ENCODE measurements around the gene ST3GAL2.

ST3GAL2 gene

DNA sequence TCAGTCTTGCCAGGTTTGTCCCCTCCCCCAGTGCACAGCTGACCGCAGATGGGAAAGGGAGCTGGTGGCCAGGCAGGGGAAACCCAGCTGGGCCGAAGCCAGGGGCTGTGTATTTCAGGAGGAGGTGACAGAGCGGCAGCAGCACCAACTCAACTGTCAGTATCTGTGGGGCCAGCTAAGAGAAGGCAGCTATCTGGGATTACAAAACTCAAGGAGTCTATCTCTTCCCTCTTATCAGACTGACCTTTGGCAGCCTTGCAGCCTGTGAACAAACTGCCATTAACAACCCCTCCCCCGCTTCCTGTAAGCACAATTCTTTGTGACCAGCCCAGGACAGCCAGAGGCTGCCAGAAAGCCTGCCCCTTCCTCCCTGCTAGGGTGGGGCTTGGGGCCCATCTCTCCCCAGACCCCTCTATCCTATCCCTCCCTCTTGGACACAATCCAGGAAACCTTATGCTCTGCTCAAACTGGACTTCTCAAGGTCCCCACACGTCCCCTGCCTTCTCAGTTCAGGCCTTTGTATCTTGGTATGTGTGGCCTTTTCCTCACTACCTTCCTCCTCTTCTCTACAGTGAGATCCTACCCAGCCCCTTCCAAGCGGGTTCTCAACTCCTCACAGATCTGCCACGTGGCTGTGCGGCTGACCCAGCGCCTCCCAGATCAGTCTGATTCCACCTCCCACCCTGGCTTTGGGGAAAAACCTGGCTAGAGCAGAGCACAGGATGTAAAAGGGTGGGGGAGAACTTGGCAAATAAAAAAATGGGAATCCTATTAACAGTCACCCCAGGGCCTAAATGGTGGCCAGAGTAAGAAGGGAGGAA is 10.5 kb downstream of the ST3GAL2 start:
- 0% methylated on average over 5 of the region's 9 CpGs for WGBS
- peak overlapping the region; percentile 96 for H2BK120ac ChIP-seq (ENCODE audit: low read depth, low read length)
- peaks cover 4 to 9% of the 10 kb centered on the region in 2 experiments for H3K36me3 ChIP-seq (ENCODE audit: control insufficient read depth in 1 of 2, insufficient read depth in 2 of 2, low read depth in 1 of 2, low read length in 2 of 2)
- no peak overlapping the region for H3K23ac ChIP-seq (ENCODE audit: low read length in 2 of 2)
- H2BK12ac ChIP-seq (ENCODE audit: low read length in 2 of 2), result peak overlapping the region; percentile 89 to 98
- H3K4me1 ChIP-seq (ENCODE audit: control insufficient read depth, insufficient read depth, low read depth, low read length), result peaks cover 45% of the 10 kb centered on the region
- H3K9me3 ChIP-seq (ENCODE audit: control insufficient read depth, low read length), result no peaks in the 10 kb centered on the region
- H2BK5ac ChIP-seq (ENCODE audit: low read depth, low read length, poor library complexity, severe bottlenecking), result peak overlapping the region; percentile 83
- peaks cover 11% of the 10 kb centered on the region for H3K79me1 ChIP-seq (replicated peaks; ENCODE audit: low read length, poor library complexity, severe bottlenecking)
- no peak overlapping the region for H3K14ac ChIP-seq (ENCODE audit: low read length in 2 of 2)
- H3K27me3 ChIP-seq (ENCODE audit: control insufficient read depth in 1 of 2, insufficient read depth in 1 of 2, low read length in 2 of 2), result no peaks in the 10 kb centered on the region
- peak; percentile 98 for DNase-seq
- peak overlapping the region in 1 of 2 experiments; percentile 48 for H3K4me3 ChIP-seq (ENCODE audit: insufficient read depth in 1 of 2, low read depth in 1 of 2, low read length in 2 of 2)
- H3K27ac ChIP-seq (ENCODE audit: low read length, poor library complexity, severe bottlenecking), result peak overlapping the region; percentile 95
- peak overlapping the region; percentile 90 to 98 for H3K4ac ChIP-seq (ENCODE audit: low read depth in 1 of 2, low read length in 2 of 2)
- peak overlapping the region; percentile 89 for H2BK15ac ChIP-seq (ENCODE audit: low read depth, poor library complexity, severe bottlenecking)
- peak overlapping the region; percentile 61 to 99 for H3K18ac ChIP-seq (ENCODE audit: low read depth in 1 of 2, low read length in 2 of 2)
- peak overlapping the region; percentile 99 for H4K8ac ChIP-seq (ENCODE audit: low read length)
- peak overlapping the region; percentile 100 for H4K91ac ChIP-seq (ENCODE audit: low read length)
- no peak overlapping the region for H2AFZ ChIP-seq (ENCODE audit: low read depth, low read length)
- H3K4me2 ChIP-seq (ENCODE audit: low read length, poor library complexity, severe bottlenecking), result peak overlapping the region; percentile 52
- peak overlapping the region; percentile 73 for H2AK5ac ChIP-seq (ENCODE audit: low read length, severe bottlenecking)
- peak overlapping the region; percentile 72 for H3K9ac ChIP-seq (ENCODE audit: low read length)

DNA sequence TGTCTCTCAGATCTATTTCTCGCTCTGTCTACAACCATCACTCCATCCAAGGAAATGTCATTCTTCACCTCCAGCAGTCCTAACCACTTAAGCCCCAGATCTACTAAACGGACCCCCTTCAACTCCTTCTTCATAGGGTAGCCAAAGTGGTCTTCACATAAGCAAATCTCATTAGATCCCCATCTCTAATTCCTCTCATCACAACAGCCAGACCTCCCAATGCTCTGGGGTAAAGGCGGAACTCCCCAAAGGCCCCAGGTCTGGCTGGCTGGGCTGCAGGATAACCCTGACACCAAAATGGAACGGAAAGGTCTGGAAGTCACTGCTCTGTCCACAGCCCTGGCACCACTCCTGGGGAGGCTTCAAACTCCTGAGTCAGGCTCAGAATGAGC is 11.1 kb downstream of the ST3GAL2 start:
- Histone ChIP-seq H3K27me3 (ENCODE audit: control insufficient read depth in 1 of 2, insufficient read depth in 1 of 2, low read length in 2 of 2) (no peaks in the 10 kb centered on the region), H3K4me1 (ENCODE audit: control insufficient read depth, insufficient read depth, low read depth, low read length) (peaks cover 44% of the 10 kb centered on the region), H2BK5ac (ENCODE audit: low read depth, low read length, poor library complexity, severe bottlenecking) (peak overlapping the region; percentile 68), H3K18ac (ENCODE audit: low read depth in 1 of 2, low read length in 2 of 2) (peak overlapping the region; percentile 58 to 99), H3K9me3 (ENCODE audit: control insufficient read depth, low read length) (no peaks in the 10 kb centered on the region), H4K8ac (ENCODE audit: low read length) (peak overlapping the region; percentile 90), H2AFZ (ENCODE audit: low read depth, low read length) (no peak overlapping the region), H3K4ac (ENCODE audit: low read depth in 1 of 2, low read length in 2 of 2) (peak overlapping the region; percentile 64 to 81), H3K23ac (ENCODE audit: low read length in 2 of 2) (no peak overlapping the region), H2BK15ac (ENCODE audit: low read depth, poor library complexity, severe bottlenecking) (peak overlapping the region; percentile 89), H2BK120ac (ENCODE audit: low read depth, low read length) (peak overlapping the region; percentile 96), H3K36me3 (ENCODE audit: control insufficient read depth in 1 of 2, insufficient read depth in 2 of 2, low read depth in 1 of 2, low read length in 2 of 2) (peaks cover 4 to 9% of the 10 kb centered on the region in 2 experiments), H3K4me2 (ENCODE audit: low read length, poor library complexity, severe bottlenecking) (peak overlapping the region; percentile 52), H3K27ac (ENCODE audit: low read length, poor library complexity, severe bottlenecking) (peak overlapping the region; percentile 95), H2BK12ac (ENCODE audit: low read length in 2 of 2) (peak overlapping the region in 1 of 2 experiments; percentile 75), H2AK5ac (ENCODE audit: low read length, severe bottlenecking) (peak overlapping the region; percentile 95), H3K4me3 (ENCODE audit: insufficient read depth in 1 of 2, low read depth in 1 of 2, low read length in 2 of 2) (peak overlapping the region in 1 of 2 experiments; percentile 48), H4K91ac (ENCODE audit: low read length) (peak overlapping the region; percentile 43), H3K79me1 (replicated peaks; ENCODE audit: low read length, poor library complexity, severe bottlenecking) (peaks cover 16% of the 10 kb centered on the region), H3K14ac (ENCODE audit: low read length in 2 of 2) (no peak overlapping the region), H3K9ac (ENCODE audit: low read length) (peak overlapping the region; percentile 72)
- 27% methylated on average over 4 of the region's 4 CpGs for WGBS
- no peak for DNase-seq

DNA sequence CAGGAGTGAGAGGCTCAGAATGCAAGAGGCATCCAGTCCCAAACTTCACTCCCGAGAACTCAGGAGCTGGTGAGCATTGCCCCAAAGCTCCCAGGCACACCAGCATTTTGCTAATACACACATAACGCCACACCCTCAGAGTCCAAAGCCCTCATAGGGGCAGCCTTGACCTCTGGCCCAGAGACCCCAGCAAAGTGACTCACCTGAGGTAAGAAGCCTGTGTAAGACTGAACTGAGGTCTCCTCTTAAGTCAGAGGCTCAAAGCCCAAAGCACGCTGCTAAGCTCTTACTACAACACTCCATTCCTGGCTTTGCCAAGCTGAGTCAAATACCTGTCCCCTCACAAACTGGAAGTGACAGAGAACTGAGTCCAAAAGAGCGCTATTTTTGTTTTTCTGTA is 16.4 kb downstream of the ST3GAL2 start:
- Histone ChIP-seq H3K36me3 (ENCODE audit: control insufficient read depth in 1 of 2, insufficient read depth in 2 of 2, low read depth in 1 of 2, low read length in 2 of 2) (peaks cover 8 to 37% of the 10 kb centered on the region in 2 experiments), H3K9me3 (ENCODE audit: control insufficient read depth, low read length) (no peaks in the 10 kb centered on the region), H4K91ac (ENCODE audit: low read length) (no peak overlapping the region), H3K4me2 (ENCODE audit: low read length, poor library complexity, severe bottlenecking) (no peak overlapping the region), H2AK5ac (ENCODE audit: low read length, severe bottlenecking) (no peak overlapping the region), H4K8ac (ENCODE audit: low read length) (no peak overlapping the region), H3K27me3 (ENCODE audit: control insufficient read depth in 1 of 2, insufficient read depth in 1 of 2, low read length in 2 of 2) (no peaks in the 10 kb centered on the region), H3K4ac (ENCODE audit: low read depth in 1 of 2, low read length in 2 of 2) (no peak overlapping the region), H3K4me3 (ENCODE audit: insufficient read depth in 1 of 2, low read depth in 1 of 2, low read length in 2 of 2) (no peak overlapping the region), H3K23ac (ENCODE audit: low read length in 2 of 2) (no peak overlapping the region), H3K79me1 (replicated peaks; ENCODE audit: low read length, poor library complexity, severe bottlenecking) (peaks cover 46% of the 10 kb centered on the region), H2BK5ac (ENCODE audit: low read depth, low read length, poor library complexity, severe bottlenecking) (no peak overlapping the region), H2AFZ (ENCODE audit: low read depth, low read length) (no peak overlapping the region), H2BK12ac (ENCODE audit: low read length in 2 of 2) (no peak overlapping the region), H3K18ac (ENCODE audit: low read depth in 1 of 2, low read length in 2 of 2) (no peak overlapping the region), H3K27ac (ENCODE audit: low read length, poor library complexity, severe bottlenecking) (no peak overlapping the region), H3K9ac (ENCODE audit: low read length) (no peak overlapping the region), H2BK120ac (ENCODE audit: low read depth, low read length) (no peak overlapping the region), H3K14ac (ENCODE audit: low read length in 2 of 2) (no peak overlapping the region), H3K4me1 (ENCODE audit: control insufficient read depth, insufficient read depth, low read depth, low read length) (peaks cover 51% of the 10 kb centered on the region), H2BK15ac (ENCODE audit: low read depth, poor library complexity, severe bottlenecking) (no peak overlapping the region)
- DNase-seq, result no peak
- 95% methylated on average over 4 of the region's 4 CpGs for WGBS

DNA sequence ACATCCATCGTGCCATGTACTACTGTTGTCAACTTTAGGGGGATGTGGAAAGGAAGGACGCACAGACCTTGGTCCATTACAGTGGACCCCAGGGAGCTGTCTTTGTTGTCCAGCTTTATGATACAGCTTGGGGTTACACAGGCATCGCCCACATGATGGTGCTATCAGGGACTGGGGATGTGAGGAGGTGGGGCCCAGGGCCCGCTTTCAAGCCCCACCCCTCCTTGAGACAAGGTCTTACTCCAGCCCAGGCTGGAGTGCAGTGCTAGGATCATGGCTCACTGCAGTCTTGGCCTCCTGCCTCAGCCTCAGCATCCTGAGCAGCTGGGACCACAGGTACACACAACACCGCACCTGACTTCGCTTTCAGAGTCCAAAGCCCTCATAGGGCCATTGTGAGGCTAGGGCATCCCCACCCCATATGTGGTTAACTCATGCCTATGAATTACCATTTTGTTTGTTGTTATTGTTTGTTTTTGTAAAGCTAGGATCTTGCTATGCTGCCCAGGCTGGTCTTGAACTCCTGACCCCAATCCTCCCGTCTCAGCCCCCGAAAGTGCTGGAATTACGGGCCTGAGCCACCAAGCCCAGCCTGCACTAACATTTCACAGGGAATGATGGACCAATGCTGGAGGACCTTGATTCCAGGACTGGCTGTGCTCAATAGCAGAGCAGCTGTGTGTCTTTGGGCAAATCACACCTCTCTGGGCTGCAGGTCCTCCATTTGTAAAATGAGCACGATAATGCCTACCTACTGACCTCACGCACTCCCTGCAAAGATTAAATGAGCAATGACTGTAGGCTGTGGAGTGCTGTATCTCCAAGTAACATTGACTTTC is 17.2 kb downstream of the ST3GAL2 start:
- Histone ChIP-seq H3K23ac (ENCODE audit: low read length in 2 of 2) (no peak overlapping the region), H2BK15ac (ENCODE audit: low read depth, poor library complexity, severe bottlenecking) (no peak overlapping the region), H2BK5ac (ENCODE audit: low read depth, low read length, poor library complexity, severe bottlenecking) (no peak overlapping the region), H2BK12ac (ENCODE audit: low read length in 2 of 2) (peak overlapping the region in 1 of 2 experiments; percentile 25), H3K4me3 (ENCODE audit: insufficient read depth in 1 of 2, low read depth in 1 of 2, low read length in 2 of 2) (no peak overlapping the region), H3K27ac (ENCODE audit: low read length, poor library complexity, severe bottlenecking) (no peak overlapping the region), H3K4me1 (ENCODE audit: control insufficient read depth, insufficient read depth, low read depth, low read length) (peaks cover 58% of the 10 kb centered on the region), H4K91ac (ENCODE audit: low read length) (no peak overlapping the region), H3K18ac (ENCODE audit: low read depth in 1 of 2, low read length in 2 of 2) (peak overlapping the region in 1 of 2 experiments; percentile 4), H3K27me3 (ENCODE audit: control insufficient read depth in 1 of 2, insufficient read depth in 1 of 2, low read length in 2 of 2) (no peaks in the 10 kb centered on the region), H3K4ac (ENCODE audit: low read depth in 1 of 2, low read length in 2 of 2) (no peak overlapping the region), H4K8ac (ENCODE audit: low read length) (no peak overlapping the region), H2AFZ (ENCODE audit: low read depth, low read length) (no peak overlapping the region), H3K14ac (ENCODE audit: low read length in 2 of 2) (no peak overlapping the region), H2AK5ac (ENCODE audit: low read length, severe bottlenecking) (no peak overlapping the region), H3K36me3 (ENCODE audit: control insufficient read depth in 1 of 2, insufficient read depth in 2 of 2, low read depth in 1 of 2, low read length in 2 of 2) (peaks cover 8 to 38% of the 10 kb centered on the region in 2 experiments), H3K9ac (ENCODE audit: low read length) (no peak overlapping the region), H3K4me2 (ENCODE audit: low read length, poor library complexity, severe bottlenecking) (no peak overlapping the region), H3K79me1 (replicated peaks; ENCODE audit: low read length, poor library complexity, severe bottlenecking) (peaks cover 46% of the 10 kb centered on the region), H2BK120ac (ENCODE audit: low read depth, low read length) (no peak overlapping the region), H3K9me3 (ENCODE audit: control insufficient read depth, low read length) (no peaks in the 10 kb centered on the region)
- no peak for DNase-seq
- 97% methylated on average over 11 of the region's 11 CpGs for WGBS
